WTC11 (cell line): ENCODE data around the gene MCRS1.

Experiments
- CREB1 ChIP-seq: sonication (generic); formaldehyde crosslinking; IDR thresholded peaks from 2 replicates; pipeline ENCODE4 v1.8.0; 2023; ENCODE audit warnings: mild to moderate bottlenecking, missing genetic modification reagents
- CTCF ChIP-seq: fragments of 200-600 bp; IDR thresholded peaks from 2 replicates; pipeline ENCODE4 v1.8.0; 2022; ENCODE audit warnings: antibody characterized with exemption
- E2F4 ChIP-seq: sonication (generic); formaldehyde crosslinking; IDR thresholded peaks from 2 replicates; pipeline ENCODE4 v1.8.1; 2022; ENCODE audit warnings: low read depth, mild to moderate bottlenecking, moderate library complexity, missing genetic modification reagents, borderline replicate concordance
- GRHL2 ChIP-seq: fragments of 250-450 bp; sonication (Bioruptor Pico); IDR thresholded peaks from 2 replicates; pipeline ENCODE4 v1.8.0; 2022; ENCODE audit warnings: mild to moderate bottlenecking, moderate library complexity; ENCODE audit not compliant: insufficient replicate concordance, severe bottlenecking
- PREB ChIP-seq: sonication (generic); formaldehyde crosslinking; IDR thresholded peaks from 2 replicates; pipeline ENCODE4 v1.8.1; 2022; ENCODE audit warnings: mild to moderate bottlenecking, missing genetic modification reagents, moderate library complexity, borderline replicate concordance
- RORB ChIP-seq: fragments of 250-450 bp; sonication (Bioruptor Pico); IDR thresholded peaks from 2 replicates; pipeline ENCODE4 v1.9.0; 2021; ENCODE audit warnings: mild to moderate bottlenecking
- SP1 ChIP-seq: sonication (generic); formaldehyde crosslinking; conservative IDR thresholded peaks from 2 replicates; pipeline ENCODE4 v1.8.1; 2022; ENCODE audit warnings: missing genetic modification reagents
- TCF7 ChIP-seq: sonication (generic); formaldehyde crosslinking; IDR thresholded peaks from 2 replicates; pipeline ENCODE4 v1.8.0; 2022; ENCODE audit warnings: mild to moderate bottlenecking, low read depth, missing genetic modification reagents, moderate library complexity
- ZNF121 ChIP-seq: sonication (generic); formaldehyde crosslinking; IDR thresholded peaks from 2 replicates; pipeline ENCODE4 v1.8.0; 2023; ENCODE audit warnings: missing genetic modification reagents
- ZNF263 ChIP-seq: sonication (generic); formaldehyde crosslinking; IDR thresholded peaks from 2 replicates; pipeline ENCODE4 v1.8.1; 2022; ENCODE audit warnings: low read depth, mild to moderate bottlenecking, moderate library complexity, missing genetic modification reagents

GRCh38 chr12:49541140-49541861, 26.6 kb downstream of the MCRS1 start:
- TF ChIP-seq CTCF (no peak), PREB (CRISPR knock-in tag) (no peak), ZNF263 (CRISPR knock-in tag) (no peak), GRHL2 (CRISPR knock-in tag) (no peak), CREB1 (CRISPR knock-in tag) (no peak), TCF7 (CRISPR knock-in tag) (no peak), ZNF121 (no peak), SP1 (CRISPR knock-in tag) (no peak), E2F4 (no peak), RORB (CRISPR knock-in tag) (no peak)
